Cerebellar nuclear complex (tissue), 1 donor: ENCODE results near the gene DCAF8L1.
"Not testable (repeated sequence)": the region's sequence is repeated elsewhere in the genome, so short reads cannot be mapped to it uniquely, and the experiment has no call there.

Experiments used
- DNase-seq, 2 experiments: peaks; one replicate each; lab custom pipeline; 2025; lab: John Stamatoyannopoulos, UW

DCAF8L1 gene

DNA sequence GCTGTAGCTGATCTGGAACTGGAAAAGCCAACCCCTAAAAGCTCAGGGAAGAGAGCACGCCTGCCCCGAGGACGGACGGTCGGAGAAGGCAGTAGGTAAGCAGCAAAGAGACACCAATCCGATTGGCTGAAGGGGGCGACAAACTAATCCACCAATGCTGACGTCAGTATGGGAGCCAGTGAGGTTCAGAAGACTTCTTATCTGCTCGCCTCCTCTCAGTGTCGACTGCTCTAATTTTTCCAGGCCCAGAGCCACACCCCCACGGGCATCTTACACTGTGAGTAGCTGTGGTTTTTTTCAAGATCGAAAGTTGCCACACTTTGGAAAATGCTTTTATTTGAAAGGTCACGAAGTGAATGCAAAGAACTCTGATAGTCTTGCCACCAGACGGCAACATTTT lies at the start of gene DCAF8L1:
Gene DCAF8L1 (minus strand): TSS at position 101 of the 400 bp plus-strand sequence. CDS start 115 bp downstream, outside the sequence.
- DNase-seq, result no peak

DNA sequence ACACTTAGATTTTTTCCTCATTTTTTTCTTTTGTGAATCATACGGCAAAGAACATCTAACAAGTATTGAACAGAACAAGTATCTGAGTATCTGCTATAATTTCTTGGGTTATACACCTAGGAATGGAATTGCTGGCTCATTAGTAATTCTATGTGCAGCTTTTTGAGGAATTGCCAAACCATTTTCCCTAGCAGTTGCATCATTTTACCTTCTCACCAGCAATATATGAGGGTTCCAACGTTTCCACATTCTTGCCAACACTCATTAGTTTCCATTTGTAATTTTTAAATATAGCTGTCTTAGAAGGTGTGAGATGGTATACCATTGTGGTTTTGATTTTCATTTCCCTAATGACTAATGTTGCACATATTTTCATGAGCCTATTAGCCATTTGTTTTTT lies 41.1 kb upstream of the DCAF8L1 start:
- no peak for DNase-seq

DNA sequence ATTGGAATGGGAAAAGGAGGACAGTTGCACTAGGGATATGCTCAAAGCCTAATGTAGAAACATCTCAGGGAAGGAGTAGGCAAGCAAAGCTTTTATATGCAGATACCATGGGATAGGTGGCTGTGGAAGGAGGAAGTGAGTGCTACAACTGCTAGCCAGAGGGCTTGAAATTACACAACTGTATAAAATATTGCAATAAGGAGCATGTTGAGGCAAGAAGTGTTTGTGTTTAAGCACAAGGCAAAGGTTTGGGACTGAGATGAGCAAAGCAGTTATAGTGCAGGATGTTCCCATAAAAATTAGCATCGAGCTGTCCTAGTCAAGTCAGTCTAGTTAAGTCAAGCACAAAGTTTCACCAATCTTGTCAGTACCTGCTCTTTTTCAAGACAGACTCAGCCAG lies 35.6 kb upstream of the DCAF8L1 start:
- DNase-seq, result no peak

DNA sequence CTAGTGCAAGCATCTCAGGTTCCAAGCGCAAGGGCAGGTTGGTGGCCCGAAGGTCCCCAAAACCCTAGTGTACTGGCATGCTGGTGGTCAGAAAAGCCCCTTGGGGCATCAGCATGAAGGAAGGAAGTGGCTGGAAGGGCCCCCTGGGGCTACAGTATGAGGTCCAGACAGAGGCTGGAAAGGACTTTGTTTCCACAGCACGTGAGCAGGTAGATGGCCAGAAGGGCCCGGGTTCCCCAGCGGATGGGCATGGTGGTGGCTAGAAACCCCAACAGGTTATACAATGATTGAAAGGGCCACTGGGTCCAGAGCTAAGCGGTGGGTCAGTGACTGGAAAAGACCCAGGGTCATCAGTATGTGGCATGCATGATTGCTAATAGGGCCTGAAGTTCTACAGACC lies 34.7 kb upstream of the DCAF8L1 start:
- no peak for DNase-seq

DNA sequence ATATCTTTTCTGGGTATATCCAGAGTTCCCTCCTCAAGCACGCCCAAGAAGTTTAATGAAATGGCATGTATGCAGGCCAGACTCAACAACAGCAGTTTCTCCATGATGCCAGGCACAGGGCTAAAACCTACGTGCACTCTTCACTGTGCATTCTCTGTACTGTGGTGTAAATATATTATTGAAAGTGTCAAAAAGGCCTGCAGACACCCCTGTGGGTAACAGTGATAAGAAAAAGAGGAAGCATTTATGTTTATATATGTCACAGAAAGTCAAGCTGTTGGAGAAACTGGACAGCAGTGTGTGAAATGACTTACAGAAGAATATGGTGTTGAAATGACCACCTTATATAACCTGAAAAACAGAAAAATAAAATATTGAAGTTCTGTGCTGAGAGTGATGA lies 29.6 kb upstream of the DCAF8L1 start:
- no peak for DNase-seq

DNA sequence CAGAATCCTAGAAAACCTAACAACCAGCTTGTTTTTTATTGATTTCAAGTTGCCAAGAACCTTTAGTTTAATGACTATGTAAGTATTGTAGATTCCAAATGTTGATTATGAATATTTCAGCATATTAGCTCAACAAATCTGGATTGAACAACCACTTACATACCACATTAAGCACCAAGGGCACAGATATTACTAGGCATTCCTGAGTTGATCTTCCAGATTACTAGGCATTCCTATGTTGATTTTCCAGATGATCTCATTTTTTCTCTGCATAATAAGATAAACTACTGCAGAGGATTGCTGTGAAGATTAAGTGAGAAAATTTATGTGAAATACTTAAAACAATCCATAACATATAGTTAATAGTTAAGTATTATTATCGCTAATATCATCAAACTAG lies 17.4 kb upstream of the DCAF8L1 start:
- DNase-seq, result no peak

DNA sequence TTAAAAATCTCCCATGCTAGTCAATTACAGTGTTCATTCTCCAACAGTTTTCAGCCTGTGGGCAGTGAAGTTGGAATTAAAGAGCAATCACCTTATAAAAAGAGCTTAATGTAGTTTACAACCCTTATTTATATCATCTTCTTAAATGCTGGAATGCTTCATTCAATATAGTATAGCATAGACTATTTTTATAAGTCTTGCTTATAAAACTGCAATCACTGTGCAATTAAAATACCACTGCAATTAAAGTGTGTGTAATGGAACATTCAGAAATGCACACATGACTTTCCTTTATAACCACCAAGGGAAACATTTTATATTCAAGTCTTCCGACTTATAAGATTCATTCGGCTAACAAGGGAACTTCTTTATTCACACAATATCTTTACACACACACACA lies 16.4 kb upstream of the DCAF8L1 start:
- no peak for DNase-seq

DNA sequence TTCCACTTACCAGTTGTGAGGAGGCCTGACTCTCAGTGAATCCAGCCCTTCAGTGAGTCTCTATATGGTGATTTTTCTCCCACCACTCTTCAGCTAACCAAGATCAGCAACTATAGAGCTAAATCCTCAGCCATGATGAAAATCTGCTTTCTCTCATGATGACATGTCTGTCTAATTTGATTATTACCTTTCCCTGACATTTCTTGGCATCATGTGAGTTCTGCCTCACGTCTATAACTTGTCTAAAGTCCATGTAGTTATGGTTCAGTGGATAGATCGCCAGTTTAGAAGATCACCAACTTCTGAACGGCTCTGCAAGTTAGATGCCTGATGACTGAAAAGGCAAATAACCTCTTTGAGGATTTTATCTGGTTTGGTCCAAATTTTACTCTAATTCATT lies 14.9 kb upstream of the DCAF8L1 start:
- DNase-seq, result no peak

DNA sequence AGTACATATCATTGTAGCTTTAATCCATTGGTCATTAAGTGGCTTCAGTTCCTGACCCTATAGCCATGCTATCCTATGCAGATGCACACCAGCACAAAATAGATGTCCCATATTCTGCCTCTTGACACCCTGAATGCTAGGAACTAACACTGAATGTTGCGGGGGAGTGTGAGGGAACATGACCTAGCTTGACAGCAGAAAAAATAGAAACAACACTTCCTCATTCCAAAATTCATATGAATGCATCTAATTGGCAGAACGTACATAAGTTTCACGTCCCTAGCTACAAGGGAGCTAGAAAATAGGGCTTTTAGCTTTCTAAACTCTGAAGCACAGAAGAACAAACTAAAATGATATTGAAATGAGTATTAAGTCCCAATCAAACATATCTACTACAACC lies 14.4 kb upstream of the DCAF8L1 start:
- no peak for DNase-seq

DNA sequence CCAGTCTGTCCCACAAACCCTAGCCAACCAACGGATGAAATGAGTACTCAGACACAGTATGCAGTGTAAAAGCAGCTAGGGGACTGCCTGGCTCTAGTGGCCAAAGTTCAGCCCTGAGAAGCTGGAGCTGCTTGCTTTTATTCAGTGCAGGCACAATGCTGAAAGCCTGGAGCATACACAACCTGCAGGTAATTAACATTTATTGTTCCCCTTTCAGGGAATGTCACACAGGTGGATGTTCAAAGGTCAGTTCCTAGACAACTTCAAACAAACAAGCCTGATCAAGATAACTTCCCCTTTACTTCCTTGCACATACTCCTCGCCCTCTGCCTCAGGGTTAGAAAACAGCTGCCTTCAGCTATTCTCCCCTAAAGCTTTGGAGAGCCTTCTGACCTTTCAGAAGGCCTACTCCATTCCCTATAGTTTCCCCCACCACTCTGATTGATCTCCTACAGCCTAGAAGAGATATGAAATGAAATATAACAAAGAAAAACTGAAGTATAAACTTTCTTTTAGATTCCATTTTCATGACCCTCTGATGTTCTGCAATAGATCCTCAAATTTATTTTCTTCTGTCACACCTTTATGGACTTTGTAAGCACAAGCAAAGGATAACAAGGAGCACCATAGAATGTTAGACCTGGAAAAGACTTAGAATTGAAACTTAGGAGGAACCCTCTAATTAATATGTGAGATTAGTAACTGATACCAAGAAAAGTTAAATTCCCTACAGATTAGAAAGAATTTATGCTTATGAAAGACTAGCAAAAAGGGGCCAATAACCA lies 6.8 kb upstream of the DCAF8L1 start:
- DNase-seq, result no peak

DNA sequence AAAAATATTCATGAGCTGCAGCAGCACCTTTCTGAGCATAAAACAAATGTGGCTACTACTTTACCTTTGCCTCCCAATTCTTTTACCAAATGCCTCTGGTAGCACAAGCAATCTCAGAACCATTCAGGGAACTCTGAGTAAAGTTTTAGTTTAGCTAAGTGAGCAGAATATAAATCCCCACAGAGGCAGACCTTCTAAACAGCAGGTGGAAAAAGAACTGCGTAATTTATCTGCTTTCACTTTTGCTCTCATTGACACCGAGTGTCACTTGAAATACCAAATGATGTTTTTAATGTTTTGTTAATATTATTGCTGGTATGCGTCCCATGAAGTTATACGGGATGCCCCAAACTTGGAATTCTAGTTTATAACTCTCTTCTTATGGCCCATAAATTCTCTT lies 4.3 kb downstream of the DCAF8L1 start:
- DNase-seq, result not testable (repeated sequence)

DNA sequence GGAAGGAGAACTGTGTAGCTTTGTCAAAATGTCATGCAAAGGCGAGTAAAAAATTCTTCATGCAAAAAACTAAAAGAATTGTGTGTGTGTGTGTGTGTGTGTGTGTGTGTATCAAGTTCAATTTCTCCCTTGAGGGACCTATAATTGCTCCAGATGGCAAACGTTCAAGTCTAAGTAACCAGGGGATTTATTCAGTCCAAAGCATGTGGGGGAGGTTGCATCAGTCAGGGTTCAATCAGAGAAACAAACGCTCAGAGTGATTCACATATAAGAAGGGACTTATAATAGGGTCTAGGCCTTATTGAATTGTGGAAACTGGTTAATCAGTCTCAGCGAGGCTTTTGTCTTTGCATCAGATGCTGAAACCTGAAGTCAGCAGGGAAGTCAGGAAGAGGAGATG lies 5.0 kb downstream of the DCAF8L1 start:
- DNase-seq, result no peak

DNA sequence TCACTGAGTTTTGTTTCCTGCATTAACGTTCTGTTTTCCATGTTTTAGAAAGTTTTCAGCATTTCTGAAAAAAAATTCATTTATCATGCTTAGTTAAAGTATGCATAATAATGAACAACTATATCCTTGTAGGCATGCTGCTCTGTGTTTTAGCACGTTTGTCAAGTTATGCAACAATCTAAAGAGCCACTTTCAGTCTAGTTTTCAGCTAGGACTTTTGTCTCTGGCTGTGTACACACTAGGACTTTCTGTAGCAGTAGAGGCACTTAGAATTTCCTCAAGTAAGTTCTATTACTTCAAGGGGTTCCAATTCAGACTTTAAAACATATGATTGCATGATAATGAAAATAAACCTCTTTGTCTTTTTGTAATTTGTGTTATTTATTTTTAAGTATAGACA lies 12.4 kb downstream of the DCAF8L1 start:
- DNase-seq, result no peak

DNA sequence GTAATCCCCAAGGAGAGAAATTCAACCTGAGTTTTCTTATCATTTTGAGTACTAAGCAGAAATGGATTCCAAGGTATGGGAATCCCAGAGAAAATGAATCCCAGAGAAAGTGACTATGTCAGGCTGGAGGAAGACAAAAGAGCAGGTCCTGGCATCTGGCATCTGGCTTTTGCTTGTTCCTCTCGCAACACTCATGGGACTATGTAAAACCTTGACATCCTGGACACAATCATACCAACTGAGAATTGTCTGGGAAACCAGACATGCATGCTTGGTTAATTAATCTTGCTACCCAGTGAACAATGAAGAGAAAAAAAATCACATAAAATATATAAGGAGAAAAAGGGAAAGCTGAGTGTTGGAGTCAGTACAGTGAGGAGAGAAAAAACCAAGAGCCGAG lies 12.9 kb downstream of the DCAF8L1 start:
- DNase-seq, result no peak

DNA sequence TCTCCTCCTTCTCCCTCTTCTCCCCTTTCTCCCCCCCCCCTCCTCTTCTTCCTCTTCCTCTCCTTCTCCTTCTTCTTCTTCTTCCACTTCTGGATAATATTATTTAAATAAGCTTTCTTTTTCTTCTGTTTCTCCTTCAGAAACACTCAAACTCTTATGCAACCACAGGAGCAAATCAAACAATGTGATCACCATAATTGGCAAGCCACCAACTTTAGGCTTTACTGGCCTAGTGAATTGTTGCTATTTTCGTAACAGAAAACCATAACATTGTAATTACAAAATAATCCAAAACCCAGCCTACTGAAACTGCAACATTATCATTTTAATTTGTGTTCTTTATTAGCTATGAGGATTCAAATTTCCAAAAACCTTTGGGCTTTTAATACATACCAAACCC lies 14.3 kb downstream of the DCAF8L1 start:
- DNase-seq, result no peak

DNA sequence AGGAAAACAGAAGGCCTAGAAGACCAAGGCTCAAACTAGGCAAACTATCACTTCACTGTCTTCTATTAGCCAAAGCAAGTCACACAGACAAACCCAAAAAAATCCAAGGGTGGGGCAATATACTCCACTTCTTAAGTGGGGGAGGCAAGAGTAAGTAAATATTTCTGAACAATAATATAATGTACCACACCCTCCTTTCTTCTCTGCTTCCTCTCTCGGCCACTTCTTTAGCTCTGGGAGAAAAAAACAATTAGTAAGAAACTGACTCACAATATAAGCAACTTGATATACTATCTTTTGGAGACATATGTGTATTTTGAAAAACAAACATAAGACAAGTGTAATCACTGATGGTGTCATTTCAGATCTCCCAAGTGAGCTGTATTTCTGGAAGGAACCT lies 14.8 kb downstream of the DCAF8L1 start:
- no peak for DNase-seq

DNA sequence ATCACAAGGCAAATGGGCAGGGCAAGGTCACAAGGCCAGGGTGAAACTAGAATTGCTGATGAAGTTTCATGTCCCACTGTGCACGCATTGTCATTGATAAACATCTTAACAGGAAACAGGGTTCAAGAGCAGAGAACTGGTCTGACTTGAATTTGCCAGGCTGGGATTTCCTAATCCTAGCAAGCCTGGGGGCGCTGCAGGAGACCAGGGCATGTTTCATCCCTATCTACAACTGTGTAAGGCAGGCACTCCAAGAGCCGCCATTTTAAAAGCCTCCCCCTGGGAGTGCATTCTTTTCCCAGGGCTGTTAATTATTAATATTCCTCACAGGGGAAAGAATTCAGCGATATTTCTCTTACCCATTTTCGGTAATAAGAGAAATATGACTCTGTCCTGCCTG lies 15.9 kb downstream of the DCAF8L1 start:
- DNase-seq, result not testable (repeated sequence)

DNA sequence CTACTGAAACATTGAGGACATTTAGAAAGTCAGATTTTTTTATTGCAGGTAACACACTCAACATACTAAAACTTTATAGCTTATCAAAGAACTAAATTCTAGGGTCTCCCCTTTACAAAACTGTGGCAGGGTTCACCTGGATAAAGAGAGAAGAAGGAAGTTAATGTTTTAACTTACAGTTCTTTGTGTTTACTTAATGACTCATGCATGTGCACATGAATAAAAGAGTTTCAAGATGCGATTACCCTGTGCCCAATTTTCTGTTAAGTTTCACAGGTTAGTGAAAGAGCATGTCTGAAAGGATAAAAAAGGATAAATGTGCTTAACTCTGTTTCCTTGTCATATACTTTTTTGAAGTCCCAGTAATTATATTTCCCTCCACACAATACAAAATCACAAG lies 16.8 kb downstream of the DCAF8L1 start:
- no peak for DNase-seq

DNA sequence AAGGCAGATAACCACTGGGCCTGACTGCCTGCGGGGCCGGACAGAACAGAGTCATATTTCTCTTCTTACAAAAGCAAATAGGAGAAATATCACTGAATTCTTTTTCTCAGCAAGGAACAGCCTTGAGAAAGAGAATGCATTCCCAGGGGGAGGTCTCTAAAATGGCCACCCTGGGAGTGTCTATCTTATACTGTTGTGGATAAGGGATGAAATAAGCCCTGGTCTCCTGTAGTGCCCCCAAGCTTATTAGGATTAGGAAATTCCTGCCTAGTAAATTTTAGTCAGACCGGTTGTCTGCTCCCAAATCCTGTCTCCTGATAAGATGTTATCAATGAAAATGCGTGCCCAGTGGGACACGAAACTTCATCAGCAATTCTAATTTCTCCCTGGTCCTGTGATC lies 20.8 kb downstream of the DCAF8L1 start:
- DNase-seq, result not testable (repeated sequence)

DNA sequence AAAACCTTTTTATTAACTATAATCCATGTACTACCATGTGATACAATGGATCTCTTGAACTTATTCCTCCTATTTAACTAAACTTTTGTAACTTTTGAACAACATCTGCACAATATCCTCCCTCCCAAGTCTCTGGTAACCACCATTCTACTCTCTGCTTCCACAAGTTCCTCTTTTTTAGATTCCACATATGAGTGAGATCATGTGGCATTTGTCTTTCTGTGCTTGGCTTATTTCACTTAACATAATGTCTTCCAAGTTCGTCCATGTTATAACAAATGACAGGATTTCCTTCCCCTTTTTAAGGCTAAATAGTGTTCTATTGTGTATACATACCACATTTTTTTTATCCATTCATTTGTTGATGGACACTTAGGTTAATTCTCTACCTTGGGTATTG lies 28.1 kb downstream of the DCAF8L1 start:
- DNase-seq, result no peak

DNA sequence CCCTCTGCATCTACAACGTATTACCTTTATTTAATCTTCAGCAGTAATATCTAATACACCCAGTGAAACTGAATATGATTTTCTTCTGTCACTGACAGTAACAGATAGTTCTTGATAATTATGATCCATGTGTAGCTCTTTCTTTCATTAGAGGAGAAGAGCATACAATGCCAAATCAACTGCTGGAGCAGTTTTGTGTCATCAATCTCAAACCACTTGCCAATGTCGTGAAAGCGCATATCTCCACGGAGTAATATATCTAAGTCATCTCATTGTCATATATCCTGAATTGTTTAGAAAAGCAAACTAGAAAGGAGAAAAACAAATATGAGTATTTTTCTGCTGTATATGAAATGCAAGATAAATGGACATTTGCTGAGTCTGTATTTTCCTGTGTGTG lies 47.9 kb downstream of the DCAF8L1 start:
- no peak for DNase-seq
